Measurements from ENCODE around the gene KCNAB1. TPM values are rescaled to one million over a fixed set of nuclear protein-coding genes. Genes with fewer than 3 reads are reported as not detected.

The KCNAB1 gene
- total RNA-seq, 4 donors from 2014 or later = 10.9 to 17.1 (median 13.3) TPM

DNA sequence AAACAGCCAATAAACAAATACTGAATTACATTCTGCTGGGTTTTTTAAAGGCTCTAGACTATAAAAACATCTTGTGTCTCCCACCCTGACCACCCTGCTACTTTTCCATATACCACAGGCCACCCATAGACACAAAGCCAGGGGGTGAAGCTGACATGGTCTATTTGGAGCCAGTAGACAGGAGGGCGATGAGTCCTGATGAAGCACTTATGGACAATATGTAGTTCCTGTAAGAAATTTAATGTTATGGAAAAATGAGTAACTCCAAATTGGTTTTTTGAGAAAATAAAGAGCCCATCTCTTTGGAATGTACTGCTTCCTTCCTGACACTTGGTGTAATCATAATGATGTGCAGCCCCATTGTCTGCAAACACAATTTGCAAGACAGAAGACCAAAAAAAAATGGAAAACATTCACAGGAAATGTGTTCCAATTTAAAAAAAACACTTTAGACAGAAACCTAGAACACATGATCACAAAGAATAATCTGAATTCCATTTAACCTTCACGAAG lies 422.7 kb downstream of the KCNAB1 start:
- TF ChIP-seq, protein P1, sequence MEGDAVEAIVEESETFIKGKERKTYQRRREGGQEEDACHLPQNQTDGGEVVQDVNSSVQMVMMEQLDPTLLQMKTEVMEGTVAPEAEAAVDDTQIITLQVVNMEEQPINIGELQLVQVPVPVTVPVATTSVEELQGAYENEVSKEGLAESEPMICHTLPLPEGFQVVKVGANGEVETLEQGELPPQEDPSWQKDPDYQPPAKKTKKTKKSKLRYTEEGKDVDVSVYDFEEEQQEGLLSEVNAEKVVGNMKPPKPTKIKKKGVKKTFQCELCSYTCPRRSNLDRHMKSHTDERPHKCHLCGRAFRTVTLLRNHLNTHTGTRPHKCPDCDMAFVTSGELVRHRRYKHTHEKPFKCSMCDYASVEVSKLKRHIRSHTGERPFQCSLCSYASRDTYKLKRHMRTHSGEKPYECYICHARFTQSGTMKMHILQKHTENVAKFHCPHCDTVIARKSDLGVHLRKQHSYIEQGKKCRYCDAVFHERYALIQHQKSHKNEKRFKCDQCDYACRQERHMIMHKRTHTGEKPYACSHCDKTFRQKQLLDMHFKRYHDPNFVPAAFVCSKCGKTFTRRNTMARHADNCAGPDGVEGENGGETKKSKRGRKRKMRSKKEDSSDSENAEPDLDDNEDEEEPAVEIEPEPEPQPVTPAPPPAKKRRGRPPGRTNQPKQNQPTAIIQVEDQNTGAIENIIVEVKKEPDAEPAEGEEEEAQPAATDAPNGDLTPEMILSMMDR (IDR thresholded peaks at IDR 0.05; ENCODE audit: low read depth) = no peak

DNA sequence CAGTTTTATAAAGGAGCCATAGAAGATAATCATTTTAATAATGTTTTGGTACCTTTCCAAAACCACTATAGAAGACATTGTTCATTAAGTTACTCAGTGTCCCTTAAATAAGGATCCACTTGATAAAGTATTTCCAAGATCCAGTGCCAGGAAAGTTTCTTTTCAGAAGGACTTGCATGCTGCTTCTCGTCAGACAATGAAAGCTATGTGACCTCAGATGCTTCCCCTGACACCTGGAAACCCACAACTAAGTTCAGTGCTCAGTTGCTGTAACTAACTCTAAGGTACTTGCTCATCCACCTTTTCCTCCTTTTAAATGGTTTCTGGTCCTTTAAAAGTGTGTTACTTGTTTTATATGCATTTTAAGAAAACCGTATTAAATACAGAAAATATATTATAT lies 427.3 kb downstream of the KCNAB1 start:
- TF ChIP-seq, protein P1 (IDR thresholded peaks at IDR 0.05; ENCODE audit: low read depth) = no peak

DNA sequence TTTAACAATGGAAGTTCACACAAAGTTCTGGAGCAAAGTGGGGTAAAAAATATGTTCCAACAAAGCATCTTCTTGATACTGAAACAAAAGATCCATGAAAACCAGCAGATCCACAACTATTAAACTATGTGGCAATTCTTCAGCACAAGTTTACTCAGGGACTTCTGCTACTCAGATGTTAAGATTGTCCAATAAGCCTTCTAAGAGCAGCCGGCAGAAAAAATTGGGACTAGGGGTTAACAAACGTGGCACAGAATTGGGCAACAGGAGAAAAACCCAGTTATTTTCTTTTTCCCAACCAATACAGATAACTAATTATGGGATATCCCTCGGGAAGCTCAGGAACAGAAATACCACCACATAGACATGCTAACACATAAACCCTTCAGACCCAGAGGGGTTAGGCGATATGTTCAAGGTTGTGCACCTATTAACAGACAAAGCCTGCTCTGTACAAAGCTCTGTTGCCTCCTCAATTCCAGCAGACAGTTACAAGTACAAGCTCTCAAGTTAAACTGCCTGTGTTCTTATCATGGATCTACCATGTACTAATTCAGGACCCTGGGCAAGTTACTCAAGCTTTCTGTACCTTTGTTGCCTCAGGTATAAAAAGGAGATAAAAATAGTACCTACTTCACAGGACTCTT lies 427.8 kb downstream of the KCNAB1 start:
- TF ChIP-seq, protein P1 (IDR thresholded peaks at IDR 0.05; ENCODE audit: low read depth) = no peak

DNA sequence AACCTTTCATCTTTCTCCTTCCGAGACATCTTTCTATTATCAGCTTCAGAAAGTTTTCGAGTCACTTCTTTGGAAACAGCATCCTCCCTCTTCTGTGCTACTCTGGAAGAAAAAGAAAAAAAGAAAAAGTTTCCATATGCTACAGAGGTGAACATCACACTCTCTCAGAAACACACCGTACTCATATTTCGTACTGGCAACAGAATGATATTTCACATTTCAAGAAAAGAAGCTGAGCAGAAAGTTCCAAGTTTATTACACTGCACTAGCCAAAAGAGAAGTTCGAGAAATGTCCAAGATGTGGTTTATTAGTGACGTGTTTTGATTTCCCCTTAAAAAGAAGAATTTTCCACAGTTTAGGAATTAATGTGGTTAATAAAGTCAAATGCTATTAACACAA lies 428.5 kb downstream of the KCNAB1 start:
- TF ChIP-seq, protein P1 (IDR thresholded peaks at IDR 0.05; ENCODE audit: low read depth) = no peak

DNA sequence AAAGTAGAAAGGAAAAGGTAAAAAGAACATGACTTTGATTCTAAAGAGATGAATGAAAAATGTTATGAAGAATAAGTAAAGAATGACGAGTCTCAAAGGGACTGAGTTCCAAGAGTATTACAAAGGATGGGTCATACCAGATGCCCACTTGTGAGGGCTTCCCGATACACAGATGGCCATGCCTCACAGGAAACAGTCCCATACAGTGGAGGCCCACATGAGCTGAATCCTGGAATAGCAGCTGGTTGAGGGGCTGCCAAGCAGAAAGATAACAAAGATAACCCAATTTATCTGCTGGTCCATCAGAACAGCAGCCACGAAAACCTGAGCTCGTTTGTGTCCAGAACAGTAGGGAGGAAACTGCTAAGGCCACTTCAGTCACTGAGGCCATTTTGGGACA lies 430.9 kb downstream of the KCNAB1 start:
- TF ChIP-seq, protein P1 (IDR thresholded peaks at IDR 0.05; ENCODE audit: low read depth) = no peak

DNA sequence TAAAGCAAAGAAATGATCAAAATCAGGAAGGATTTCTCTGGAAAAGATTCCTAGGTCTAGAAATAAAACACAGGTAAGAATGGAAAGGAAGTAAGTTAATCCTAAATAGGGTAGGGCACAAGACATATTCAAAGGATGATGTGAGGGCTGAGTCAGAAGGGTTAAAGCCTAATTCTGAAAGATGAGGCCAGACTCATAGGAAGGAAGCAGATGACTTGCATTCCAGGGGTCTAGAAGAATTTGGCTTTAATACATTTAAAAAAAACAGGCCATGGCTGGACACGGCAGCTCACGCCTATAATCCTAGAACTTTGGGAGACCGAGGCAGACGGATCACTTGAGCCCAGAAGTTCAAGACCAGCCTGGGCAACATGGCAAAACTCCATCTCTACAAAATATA lies 431.4 kb downstream of the KCNAB1 start:
- TF ChIP-seq, protein P1 (IDR thresholded peaks at IDR 0.05; ENCODE audit: low read depth) = no peak

DNA sequence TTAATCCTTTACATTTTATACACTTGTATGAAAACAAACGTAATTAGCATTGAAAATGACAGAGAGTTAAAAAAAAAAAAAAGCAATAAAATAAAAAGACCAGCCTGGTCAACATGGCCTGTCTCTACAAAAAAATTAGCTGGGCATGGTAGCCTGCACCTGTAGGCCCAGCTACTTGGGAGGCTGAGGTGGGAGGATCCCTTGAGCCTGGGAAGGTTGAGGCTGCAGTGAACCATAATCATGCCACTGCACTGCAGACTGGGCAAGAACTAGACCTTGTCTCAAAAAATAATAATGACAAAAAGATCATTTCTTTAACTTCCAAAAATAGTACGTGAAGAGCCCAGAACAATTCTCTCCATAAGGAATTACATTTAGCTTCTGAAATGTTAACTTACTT lies 432.6 kb downstream of the KCNAB1 start:
- TF ChIP-seq, protein P1 (IDR thresholded peaks at IDR 0.05; ENCODE audit: low read depth) = no peak

Data from subcutaneous adipose tissue (tissue), 4 donors.